GM21367 (cell line): ENCODE data around the gene NAT10.
"Not testable (repeated sequence)": the region's sequence is repeated elsewhere in the genome, so short reads cannot be mapped to it uniquely, and the experiment has no call there.

Source experiments
- ATAC-seq: cut with Tn5 transposase; IDR thresholded peaks from one replicate; pipeline ENCODE4 v1.9.1; 2021; ENCODE audit not compliant: unreplicated experiment

Gene NAT10

GRCh38 chr11:34166806-34167740 is 61.6 kb downstream of the NAT10 start:
- ATAC-seq, result no peak

GRCh38 chr11:34167961-34168360 is 62.5 kb downstream of the NAT10 start:
- no peak for ATAC-seq

GRCh38 chr11:34168642-34169420 is 63.4 kb downstream of the NAT10 start:
- no peak for ATAC-seq

- no peak for ATAC-seq
Measured at GRCh38 chr11:34169686-34170085, 64.3 kb downstream of the NAT10 start.

DNA sequence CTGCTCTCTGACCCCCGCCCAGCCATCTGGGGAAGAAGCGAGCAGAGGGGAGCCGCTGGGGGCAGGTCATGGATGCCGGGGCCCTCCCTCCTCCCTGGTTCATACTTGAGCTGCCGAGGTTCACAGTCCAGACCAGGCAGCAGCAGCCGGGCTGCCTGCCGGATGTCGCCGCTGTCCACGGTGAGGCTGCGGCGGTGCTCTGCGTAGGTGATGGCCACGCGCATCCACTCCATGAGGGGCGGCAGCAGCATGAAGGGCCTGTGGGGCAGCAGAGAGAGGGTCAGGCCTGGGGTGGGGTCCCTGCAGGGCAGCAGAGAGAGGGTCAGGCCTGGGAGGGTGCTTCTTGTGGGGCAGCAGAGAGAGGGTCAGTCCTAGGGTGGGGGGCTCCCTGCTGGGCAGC is 67.6 kb downstream of the NAT10 start:
- no peak for ATAC-seq

- ATAC-seq, result peak; percentile 82
Measured at GRCh38 chr11:34174412-34175041, 69.1 kb downstream of the NAT10 start.

DNA sequence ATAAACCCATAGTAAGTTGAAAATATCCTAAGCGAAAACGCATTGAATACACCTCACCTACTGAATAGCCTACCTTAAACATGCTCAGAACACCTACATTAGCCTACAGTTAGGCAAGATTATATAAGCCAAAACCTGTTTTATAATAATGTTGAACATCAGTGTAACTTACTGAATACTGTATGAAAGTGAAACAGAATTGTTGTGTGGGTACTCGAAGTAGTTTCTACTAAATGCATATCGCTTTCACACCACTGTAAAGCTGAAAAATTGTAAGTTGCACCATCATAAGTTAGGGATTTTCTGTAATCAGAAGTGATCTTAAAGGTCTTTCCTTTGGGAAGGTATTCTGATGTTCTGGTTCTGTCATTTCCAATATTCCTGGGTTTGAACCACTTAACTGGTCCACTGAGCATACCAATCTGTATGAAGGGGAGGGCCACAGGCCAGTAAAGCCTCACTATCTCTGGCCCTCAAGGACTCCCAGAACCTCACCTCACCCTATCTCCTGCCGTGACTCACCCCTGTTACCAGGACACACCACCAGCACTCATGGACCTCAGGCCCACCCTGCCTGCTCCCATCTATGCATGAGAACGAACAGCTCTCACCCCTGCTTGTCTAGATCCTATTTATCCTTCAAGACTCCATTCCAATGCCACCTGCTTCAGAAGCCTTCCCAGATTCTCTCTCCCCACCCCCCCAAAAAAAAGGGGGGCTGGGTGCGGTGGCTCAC is 70.0 kb downstream of the NAT10 start:
- no peak for ATAC-seq

GRCh38 chr11:34176751-34177209 is 71.4 kb downstream of the NAT10 start:
- no peak for ATAC-seq

DNA sequence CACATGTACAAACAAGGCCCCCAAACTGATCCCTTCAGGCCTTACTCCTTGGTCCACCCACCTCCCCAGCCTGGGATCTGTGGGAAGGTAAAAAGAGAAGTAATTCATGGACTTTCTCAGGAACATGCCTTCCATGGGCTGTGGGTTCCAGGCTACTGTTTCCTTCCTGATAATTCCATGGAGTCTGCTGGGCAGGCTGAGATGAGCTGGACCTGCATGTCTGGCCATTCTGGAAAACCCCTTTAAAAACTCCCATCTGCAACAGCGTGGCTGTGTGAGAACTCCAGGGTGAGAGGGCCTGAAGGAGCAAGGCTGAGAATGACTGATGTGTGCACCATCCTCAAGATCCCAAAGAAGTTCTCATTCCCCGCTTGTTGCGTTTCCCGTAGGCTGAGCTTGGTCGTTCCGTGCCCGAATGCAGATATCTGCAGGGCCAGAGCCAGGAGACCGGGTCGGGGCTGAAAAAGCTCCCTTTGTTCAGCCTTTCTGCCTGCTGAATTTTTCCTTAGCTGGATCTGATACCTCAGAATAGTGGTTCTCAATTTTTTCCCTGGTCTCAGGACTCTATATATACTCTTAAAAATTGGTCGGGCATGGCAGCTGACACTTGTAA is 72.9 kb downstream of the NAT10 start:
- no peak for ATAC-seq

GRCh38 chr11:34179026-34179675 is 73.7 kb downstream of the NAT10 start:
- no peak for ATAC-seq

DNA sequence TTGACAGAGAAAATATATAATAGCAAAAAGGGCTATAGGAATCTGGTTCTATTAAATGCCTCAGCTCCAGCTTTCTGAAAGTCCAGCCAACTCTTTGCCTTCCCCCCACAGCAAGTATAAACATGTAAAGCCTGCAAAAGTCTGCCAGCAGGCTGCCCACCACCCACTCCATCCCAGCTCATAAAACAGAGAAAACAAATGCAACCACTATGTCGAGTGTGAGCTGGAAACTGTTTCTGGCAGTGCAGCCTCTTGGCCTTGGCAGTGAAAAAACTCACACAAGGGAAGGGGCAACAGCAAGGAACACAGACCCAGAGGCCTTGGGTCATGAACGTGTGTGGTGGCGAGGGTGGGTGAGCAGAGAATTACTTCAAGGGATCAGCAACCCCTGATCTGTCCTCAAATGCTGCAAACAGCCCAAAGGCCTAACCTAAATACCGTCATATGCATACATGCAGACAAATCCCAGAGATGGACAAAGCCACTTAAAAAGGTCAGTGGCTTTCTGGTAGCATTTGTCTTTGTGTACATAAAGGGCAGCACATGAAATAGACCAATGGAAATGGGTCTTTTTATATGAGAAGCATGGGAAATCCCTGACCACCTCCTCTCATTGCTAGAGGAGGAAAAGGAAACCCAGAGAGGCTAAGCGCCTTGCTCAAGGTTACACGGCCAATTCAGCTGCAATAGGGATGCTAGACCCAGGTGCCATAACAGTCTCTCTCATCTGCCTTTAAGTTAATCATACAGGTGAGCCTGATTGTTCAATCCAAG is 74.8 kb downstream of the NAT10 start:
- ATAC-seq, result no peak

GRCh38 chr11:34180814-34181165 is 75.4 kb downstream of the NAT10 start:
- not testable (repeated sequence) for ATAC-seq

DNA sequence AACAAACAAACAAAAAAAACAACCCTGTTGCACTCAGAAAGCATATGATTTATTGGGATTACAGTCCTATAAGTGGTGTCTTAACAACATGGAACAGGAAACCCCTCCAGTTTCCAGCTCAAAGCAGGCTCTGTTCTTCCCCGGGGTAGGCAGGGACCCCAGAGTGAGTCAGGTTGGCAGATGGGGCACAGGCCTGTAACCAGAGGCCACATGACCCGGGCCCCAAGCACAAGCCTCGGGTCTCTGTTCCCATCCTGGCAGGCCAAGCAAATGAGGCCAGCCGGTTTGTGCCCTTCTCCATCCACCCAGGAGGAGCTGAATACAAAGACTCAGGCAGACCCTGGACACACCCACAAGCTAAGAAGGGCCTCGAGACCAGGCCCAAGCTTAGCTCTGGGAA is 75.8 kb downstream of the NAT10 start:
- ATAC-seq, result no peak

- no peak for ATAC-seq
Measured at GRCh38 chr11:34181856-34182405, 76.5 kb downstream of the NAT10 start.

DNA sequence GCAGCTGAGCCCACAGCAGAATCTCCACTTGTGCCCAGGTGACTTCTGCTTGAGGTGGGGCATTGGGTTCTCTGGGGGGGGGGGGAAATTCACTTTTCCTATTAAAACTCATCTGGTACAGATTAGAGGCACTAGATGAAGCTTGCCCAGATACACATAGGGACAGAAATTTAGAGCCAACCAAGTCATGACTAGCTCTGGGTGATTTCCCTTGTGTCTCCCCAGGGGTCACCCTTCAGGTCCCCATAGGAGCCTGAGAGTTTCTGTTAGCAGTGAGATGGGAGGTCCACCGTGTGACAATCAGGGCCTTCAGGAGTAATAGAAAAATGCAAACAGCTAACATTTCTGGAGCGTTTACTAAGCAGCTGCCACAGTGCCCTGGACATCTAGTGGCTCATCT is 77.0 kb downstream of the NAT10 start:
- no peak for ATAC-seq

DNA sequence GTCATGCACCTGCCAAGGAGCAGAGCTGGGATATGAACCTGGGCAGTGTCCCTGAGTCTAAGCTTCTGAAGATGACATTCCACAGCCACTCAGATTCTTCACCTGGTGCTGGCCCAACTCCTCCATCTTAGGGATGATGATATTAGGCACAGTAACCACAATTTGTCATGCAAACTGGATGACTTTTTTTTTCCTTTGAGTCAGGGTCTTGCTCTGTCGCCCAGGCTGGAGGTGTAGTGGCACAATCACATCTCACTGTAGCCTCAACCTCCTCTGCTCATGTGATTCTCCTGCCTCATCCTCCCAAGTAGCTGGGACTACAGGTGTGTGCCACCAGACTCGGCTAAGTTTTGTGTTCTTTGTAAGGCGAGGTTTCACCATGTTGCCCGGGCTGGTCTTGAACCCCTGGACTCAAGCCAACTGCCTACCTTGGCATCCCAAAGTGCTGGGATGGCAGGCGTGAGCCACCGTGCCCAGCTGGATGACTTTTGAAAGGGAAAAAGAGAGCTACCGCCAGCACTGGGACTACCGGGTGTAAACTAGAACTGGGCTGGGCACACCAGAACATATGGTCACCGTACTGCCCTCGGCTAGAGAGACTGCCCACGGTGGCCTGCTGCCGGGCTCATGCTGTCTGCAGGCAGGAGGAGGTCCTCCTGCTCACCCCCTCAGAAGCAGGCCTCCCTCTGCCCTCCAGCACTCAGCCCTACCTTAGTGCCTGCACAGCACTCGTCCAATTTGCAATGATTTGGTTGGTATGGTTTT is 77.7 kb downstream of the NAT10 start:
- ATAC-seq, result no peak

DNA sequence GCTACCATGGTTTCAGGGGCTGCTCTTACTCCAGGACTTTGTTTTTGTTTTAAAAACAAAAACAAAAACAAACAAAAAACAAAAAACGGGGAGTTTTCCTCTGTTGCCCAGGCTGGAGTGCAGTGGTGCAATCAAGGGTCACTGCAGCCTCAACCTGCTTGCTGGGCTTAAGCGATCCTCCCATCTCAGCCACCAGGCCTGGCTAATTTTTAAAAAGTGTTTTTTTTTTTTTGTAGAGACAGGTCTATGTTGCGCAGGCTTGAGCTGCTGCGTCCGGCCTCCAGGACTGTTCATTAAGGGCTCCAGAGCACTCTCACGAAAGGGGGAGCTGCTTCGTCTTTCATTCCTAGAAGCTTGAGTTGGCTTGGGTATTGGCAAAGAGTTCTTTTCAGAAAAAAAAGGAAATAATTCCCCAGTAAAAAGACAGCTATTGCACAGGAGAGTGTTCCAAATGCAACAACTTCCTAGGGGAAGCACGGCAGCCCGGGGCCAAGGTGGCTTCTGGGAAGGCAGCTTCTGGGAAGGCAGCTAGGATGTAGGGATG is 78.5 kb downstream of the NAT10 start:
- no peak for ATAC-seq

GRCh38 chr11:34184505-34185015 is 79.1 kb downstream of the NAT10 start:
- no peak for ATAC-seq
